Gastrocnemius medialis (tissue), 4 donors: ENCODE data around the gene PLA2G4F.

Experiments used
- POLR2A ChIP-seq, 2 donors: fragments of 450-650 bp; IDR thresholded peaks; one replicate each; pipeline ENCODE4 v1.6.1; 2017; ENCODE audit warnings: antibody characterized with exemption in 2 of 2, mild to moderate bottlenecking in 2 of 2, moderate library complexity in 2 of 2
- TF ChIP-seq, protein P1 (sequence below), 5 experiments: fragments of 450-650 bp in 3 of 5; fragments of 200-600 bp in 2 of 5; sonication (generic) in 2 of 5; IDR thresholded peaks in 4 of 5; conservative IDR thresholded peaks in 1 of 5; 1 replicate in 4 of 5; 2 replicates in 1 of 5; pipeline ENCODE4 v1.5.1; 2016 to 2019; ENCODE audit warnings: antibody characterized with exemption in 5 of 5, mild to moderate bottlenecking in 3 of 5, moderate library complexity in 3 of 5

DNA sequence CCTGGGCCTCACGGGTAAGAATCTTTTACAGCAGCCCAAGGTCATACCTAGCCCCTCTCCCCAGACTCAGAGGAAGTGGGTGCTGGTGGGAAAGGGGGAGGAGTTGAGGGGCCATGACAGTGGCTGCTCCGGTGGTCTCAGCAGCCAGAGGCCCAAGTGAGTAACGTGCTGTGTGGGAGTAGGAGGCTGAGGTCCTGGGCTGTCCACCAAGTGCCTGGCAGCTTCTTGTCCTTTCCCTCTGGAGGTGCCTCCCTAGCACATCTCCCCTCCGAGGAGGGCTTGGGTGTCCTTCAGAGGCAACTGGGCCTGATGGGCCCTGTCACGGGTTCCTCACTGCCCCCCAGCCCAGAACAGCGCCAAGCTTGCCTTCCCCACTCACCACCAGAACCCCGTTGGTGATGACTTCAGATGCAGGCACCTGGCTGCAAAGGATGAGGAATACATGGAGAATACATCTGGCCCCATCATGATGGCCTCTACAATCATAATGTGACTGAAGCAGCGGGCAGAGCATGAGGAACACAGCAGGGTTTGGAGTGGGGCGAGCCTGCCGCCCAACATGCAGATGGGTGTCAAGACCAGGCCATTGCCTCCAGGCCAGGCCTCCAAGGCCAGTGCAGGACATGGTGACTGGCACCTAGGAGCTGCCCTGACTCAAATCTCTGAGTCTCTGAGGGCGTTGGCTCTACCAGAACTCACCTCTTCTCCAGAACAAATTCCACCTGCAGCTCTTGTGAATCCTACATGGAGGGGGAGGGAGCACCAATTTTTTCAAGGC is 3.3 kb downstream of the PLA2G4F start:
- TF ChIP-seq POLR2A (IDR thresholded peaks at IDR 0.05), result no peak
- TF ChIP-seq, protein P1, sequence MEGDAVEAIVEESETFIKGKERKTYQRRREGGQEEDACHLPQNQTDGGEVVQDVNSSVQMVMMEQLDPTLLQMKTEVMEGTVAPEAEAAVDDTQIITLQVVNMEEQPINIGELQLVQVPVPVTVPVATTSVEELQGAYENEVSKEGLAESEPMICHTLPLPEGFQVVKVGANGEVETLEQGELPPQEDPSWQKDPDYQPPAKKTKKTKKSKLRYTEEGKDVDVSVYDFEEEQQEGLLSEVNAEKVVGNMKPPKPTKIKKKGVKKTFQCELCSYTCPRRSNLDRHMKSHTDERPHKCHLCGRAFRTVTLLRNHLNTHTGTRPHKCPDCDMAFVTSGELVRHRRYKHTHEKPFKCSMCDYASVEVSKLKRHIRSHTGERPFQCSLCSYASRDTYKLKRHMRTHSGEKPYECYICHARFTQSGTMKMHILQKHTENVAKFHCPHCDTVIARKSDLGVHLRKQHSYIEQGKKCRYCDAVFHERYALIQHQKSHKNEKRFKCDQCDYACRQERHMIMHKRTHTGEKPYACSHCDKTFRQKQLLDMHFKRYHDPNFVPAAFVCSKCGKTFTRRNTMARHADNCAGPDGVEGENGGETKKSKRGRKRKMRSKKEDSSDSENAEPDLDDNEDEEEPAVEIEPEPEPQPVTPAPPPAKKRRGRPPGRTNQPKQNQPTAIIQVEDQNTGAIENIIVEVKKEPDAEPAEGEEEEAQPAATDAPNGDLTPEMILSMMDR (IDR thresholded peaks at IDR 0.05 in 4 of 5, conservative IDR thresholded peaks at IDR 0.05 in 1 of 5), result no peak
